OCI-LY1 (cell line): ENCODE data around the gene CERS6.

Experiments
- H2AFZ ChIP-seq: fragments of 200-600 bp; sonication (generic), shearing (Covaris generic); 2 replicates; pipeline ENCODE4 v1.6.0; 2014; ENCODE audit warnings: antibody characterized with exemption, mild to moderate bottlenecking, low read length
- H3F3A ChIP-seq: fragments of 200-600 bp; sonication (generic), shearing (Covaris generic); 2 replicates; pipeline ENCODE4 v1.6.0; 2014; ENCODE audit warnings: mild to moderate bottlenecking, antibody characterized with exemption, low read length, moderate library complexity; ENCODE audit not compliant: insufficient read depth
- H3K27ac ChIP-seq: fragments of 200-600 bp; sonication (generic); 2 replicates; pipeline ENCODE4 v1.5.1; 2014; ENCODE audit warnings: low read length, mixed run types, mild to moderate bottlenecking, low read depth; ENCODE audit not compliant: poor library complexity, severe bottlenecking
- H3K27me3 ChIP-seq: fragments of 200-600 bp; sonication (generic); 2 replicates; pipeline ENCODE4 v1.6.0; 2014; ENCODE audit warnings: antibody characterized with exemption, mild to moderate bottlenecking, low read length, moderate library complexity; ENCODE audit not compliant: insufficient read depth
- H3K36me3 ChIP-seq: fragments of 200-600 bp; sonication (generic); 2 replicates; pipeline ENCODE4 v1.6.1; 2014; ENCODE audit warnings: mild to moderate bottlenecking, antibody characterized with exemption, low read length, moderate library complexity, mixed read lengths; ENCODE audit not compliant: insufficient read depth
- H3K4me1 ChIP-seq: fragments of 200-600 bp; sonication (generic); 2 replicates; pipeline ENCODE4 v1.5.1; 2014; ENCODE audit warnings: mild to moderate bottlenecking, low read length, moderate library complexity; ENCODE audit not compliant: insufficient read depth, severe bottlenecking
- H3K4me2 ChIP-seq: fragments of 200-600 bp; sonication (generic), shearing (Covaris generic); 2 replicates; pipeline ENCODE4 v1.6.1; 2014; ENCODE audit warnings: low read length
- H3K4me3 ChIP-seq: fragments of 200-600 bp; sonication (generic); 2 replicates; pipeline ENCODE4 v1.5.1; 2014; ENCODE audit warnings: low read length, low read depth, mild to moderate bottlenecking, mixed read lengths; ENCODE audit not compliant: poor library complexity, severe bottlenecking
- H3K79me2 ChIP-seq: fragments of 200-600 bp; shearing (Covaris generic); 2 replicates; pipeline ENCODE4 v1.6.1; 2016; ENCODE audit warnings: mixed run types, low read length, mixed read lengths; ENCODE audit not compliant: insufficient read depth
- H3K9ac ChIP-seq: fragments of 200-600 bp; sonication (generic), shearing (Covaris generic); 2 replicates; pipeline ENCODE4 v1.6.1; 2014; ENCODE audit warnings: mild to moderate bottlenecking, low read length, mixed read lengths
- H3K9me2 ChIP-seq: fragments of 200-600 bp; sonication (generic), shearing (Covaris generic); 2 replicates; pipeline ENCODE4 v1.6.1; 2014; ENCODE audit warnings: low read depth, mild to moderate bottlenecking, low read length, mixed read lengths
- H3K9me3 ChIP-seq: fragments of 200-600 bp; shearing (Covaris generic); 2 replicates; pipeline ENCODE4 v1.6.1; 2014; ENCODE audit warnings: low read length, mixed read lengths
- H4K20me1 ChIP-seq: fragments of 200-600 bp; sonication (generic), shearing (Covaris generic); 2 replicates; pipeline ENCODE4 v1.6.0; 2016; ENCODE audit warnings: mild to moderate bottlenecking, low read length; ENCODE audit not compliant: insufficient read depth
- EZH2 ChIP-seq: fragments of 200-600 bp; sonication (generic), shearing (Covaris generic); IDR thresholded peaks from 2 replicates; pipeline ENCODE4 v1.8.0; 2017; ENCODE audit warnings: borderline replicate concordance, mixed run types, mild to moderate bottlenecking, antibody characterized with exemption, low read length, moderate library complexity, mixed read lengths
- TF ChIP-seq, protein P1 (sequence below): fragments of 200-600 bp; sonication (generic), shearing (Covaris generic); IDR thresholded peaks from 2 replicates; pipeline ENCODE4 v1.5.1; 2017; ENCODE audit warnings: mild to moderate bottlenecking, antibody characterized with exemption, low read length, moderate library complexity, mixed read lengths

Gene CERS6

DNA sequence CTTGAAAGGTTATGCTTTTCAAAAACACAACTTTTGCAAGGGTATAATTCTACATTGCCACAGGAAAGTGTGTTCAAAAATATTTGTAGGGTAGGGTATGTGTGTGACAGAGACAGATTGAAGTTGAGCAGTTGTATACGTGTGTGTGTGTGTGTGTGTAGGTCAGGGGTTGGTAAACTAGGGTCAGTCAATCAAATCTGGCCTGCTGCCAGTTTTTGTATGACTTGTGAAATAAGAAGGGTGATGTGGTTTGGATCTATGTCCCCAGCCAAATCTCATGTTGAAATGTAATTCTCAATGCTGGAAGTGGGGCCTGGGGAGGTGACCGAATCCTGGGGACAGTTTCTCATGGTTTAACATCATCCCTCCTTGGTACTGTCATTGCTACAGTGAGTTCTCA, 148.2 kb downstream of the CERS6 start:
- Histone ChIP-seq H3K36me3 (no peaks in the 10 kb centered on the region), H3K4me3 (no peak overlapping the region), H3K27ac (no peak overlapping the region), H3K9me3 (no peaks in the 10 kb centered on the region), H3K4me2 (no peak overlapping the region), H4K20me1 (no peaks in the 10 kb centered on the region), H3K79me2 (no peaks in the 10 kb centered on the region), H3K9me2 (no peaks in the 10 kb centered on the region), H3K27me3 (no peaks in the 10 kb centered on the region), H2AFZ (no peak overlapping the region), H3K9ac (no peak overlapping the region), H3F3A (no peaks in the 10 kb centered on the region), H3K4me1 (no peaks in the 10 kb centered on the region)
- TF ChIP-seq, protein P1, sequence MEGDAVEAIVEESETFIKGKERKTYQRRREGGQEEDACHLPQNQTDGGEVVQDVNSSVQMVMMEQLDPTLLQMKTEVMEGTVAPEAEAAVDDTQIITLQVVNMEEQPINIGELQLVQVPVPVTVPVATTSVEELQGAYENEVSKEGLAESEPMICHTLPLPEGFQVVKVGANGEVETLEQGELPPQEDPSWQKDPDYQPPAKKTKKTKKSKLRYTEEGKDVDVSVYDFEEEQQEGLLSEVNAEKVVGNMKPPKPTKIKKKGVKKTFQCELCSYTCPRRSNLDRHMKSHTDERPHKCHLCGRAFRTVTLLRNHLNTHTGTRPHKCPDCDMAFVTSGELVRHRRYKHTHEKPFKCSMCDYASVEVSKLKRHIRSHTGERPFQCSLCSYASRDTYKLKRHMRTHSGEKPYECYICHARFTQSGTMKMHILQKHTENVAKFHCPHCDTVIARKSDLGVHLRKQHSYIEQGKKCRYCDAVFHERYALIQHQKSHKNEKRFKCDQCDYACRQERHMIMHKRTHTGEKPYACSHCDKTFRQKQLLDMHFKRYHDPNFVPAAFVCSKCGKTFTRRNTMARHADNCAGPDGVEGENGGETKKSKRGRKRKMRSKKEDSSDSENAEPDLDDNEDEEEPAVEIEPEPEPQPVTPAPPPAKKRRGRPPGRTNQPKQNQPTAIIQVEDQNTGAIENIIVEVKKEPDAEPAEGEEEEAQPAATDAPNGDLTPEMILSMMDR: no peak
- TF ChIP-seq EZH2: no peak

DNA sequence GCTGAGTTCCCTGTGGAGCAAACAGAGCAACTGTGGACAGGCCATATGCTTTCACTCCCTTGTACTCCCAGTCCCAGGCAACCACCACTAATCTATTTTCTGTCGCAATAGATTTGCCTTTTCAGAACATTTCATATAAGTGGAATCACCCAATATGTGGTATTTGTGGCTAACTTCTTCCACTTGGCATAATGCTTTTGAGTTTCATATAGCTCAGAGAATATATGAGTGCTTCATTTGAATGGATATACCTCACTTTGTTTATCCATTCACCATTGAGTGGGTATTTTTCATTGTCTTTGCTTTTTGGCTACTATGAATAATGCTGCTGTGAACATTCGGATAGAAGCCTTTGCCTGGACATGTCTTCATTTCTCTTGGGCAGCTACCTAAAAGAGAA, 151.9 kb downstream of the CERS6 start:
- Histone ChIP-seq H3K9me2 (no peaks in the 10 kb centered on the region), H3K27me3 (no peaks in the 10 kb centered on the region), H3K9ac (no peak overlapping the region), H3K36me3 (no peaks in the 10 kb centered on the region), H3K4me1 (no peaks in the 10 kb centered on the region), H3K27ac (no peak overlapping the region), H3K9me3 (no peaks in the 10 kb centered on the region), H3K4me3 (no peak overlapping the region), H3K79me2 (no peaks in the 10 kb centered on the region), H2AFZ (no peak overlapping the region), H3F3A (no peaks in the 10 kb centered on the region), H4K20me1 (no peaks in the 10 kb centered on the region), H3K4me2 (no peak overlapping the region)
- TF ChIP-seq, protein P1: no peak
- TF ChIP-seq EZH2: no peak

DNA sequence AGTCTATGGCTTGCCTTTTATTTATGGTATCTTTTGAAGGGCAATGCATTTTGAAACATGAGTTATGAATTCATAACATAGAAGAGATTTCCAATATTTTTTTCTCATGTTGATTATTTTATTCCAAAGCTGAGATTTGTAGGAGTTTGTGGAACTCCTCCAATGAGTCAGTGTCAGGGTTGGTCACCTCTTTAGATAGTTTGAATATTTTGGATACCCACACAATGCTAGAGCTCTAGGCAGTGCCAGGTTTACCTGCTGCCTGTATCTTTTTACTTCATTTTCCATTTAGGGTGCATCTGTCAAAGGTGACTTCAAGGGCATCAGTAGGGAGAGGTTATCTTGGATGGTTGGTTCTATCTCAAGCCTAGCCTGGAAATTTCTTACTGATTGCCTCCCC, 152.7 kb downstream of the CERS6 start:
- Histone ChIP-seq H3F3A (no peaks in the 10 kb centered on the region), H3K9ac (no peak overlapping the region), H3K27ac (no peak overlapping the region), H3K4me3 (no peak overlapping the region), H3K27me3 (no peaks in the 10 kb centered on the region), H2AFZ (no peak overlapping the region), H3K79me2 (no peaks in the 10 kb centered on the region), H4K20me1 (no peaks in the 10 kb centered on the region), H3K9me2 (no peaks in the 10 kb centered on the region), H3K36me3 (no peaks in the 10 kb centered on the region), H3K9me3 (no peaks in the 10 kb centered on the region), H3K4me1 (no peaks in the 10 kb centered on the region), H3K4me2 (no peak overlapping the region)
- TF ChIP-seq, protein P1: no peak
- no peak for TF ChIP-seq EZH2
